Measurements from ENCODE around the gene AGPAT3. TPM values are rescaled to one million over a fixed set of nuclear protein-coding genes. Genes with fewer than 3 reads are reported as not detected.

The AGPAT3 gene
- total and polyA plus RNA-seq, 10 of the 15 experiments (the other 5 are each of a cell fraction or from before 2014, with no cell fraction given) = 1.2 to 110 (median 30.8) TPM

GRCh38 chr21:44035244-44035643 is 170.2 kb downstream of the AGPAT3 start:
- no TSS peak for BruUV-seq (replicated peaks)
- RAD21 ChIA-PET (ENCODE audit: unreplicated experiment) = no interaction called here
- DNase-seq (ENCODE audit: low read depth, low spot score) = no peak

More at GRCh38 chr21:44035244-44035643, 170.2 kb downstream of the AGPAT3 start:
- no peak overlapping the region for H3K9ac ChIP-seq (ENCODE audit: control insufficient read depth, insufficient read depth, low read length)
- no peaks in the 10 kb centered on the region for H3K9me3 ChIP-seq (replicated peaks; ENCODE audit: control insufficient read depth, insufficient read depth, low read length)
- in situ Hi-C loops (cut with MboI) = no loop called here
- H3K4me2 ChIP-seq (ENCODE audit: control insufficient read depth, insufficient read depth) = no peak overlapping the region
- ATAC-seq (no peak), FAIRE-seq (no peak)
- CTCF ChIA-PET = interaction anchor here (1.3 to 1.4 kb wide), 2 partner anchors 9 to 15 kb away, joined by 3 to 4 read pairs; no protein-coding TSS in a partner anchor
- no peaks in the 10 kb centered on the region for H3K4me1 ChIP-seq (ENCODE audit: control insufficient read depth, insufficient read depth, low read length)
- WGBS (ENCODE audit: insufficient coverage, insufficient replicate concordance, low lambda C conversion rate, missing lambda C conversion rate) = 97% methylated on average over 4 of the region's 4 CpGs
- SMC1A ChIA-PET (ENCODE audit: uncharacterized antibody, unreplicated experiment) = interaction anchor here (1.5 kb wide), 1 partner anchor 18 kb away, joined by 6 read pairs; no protein-coding TSS in a partner anchor
- H3K27ac ChIP-seq (ENCODE audit: control insufficient read depth, insufficient read depth) = no peak overlapping the region
- POLR2A ChIA-PET = no interaction called here
- intact Hi-C loops (cut with micrococcal nuclease; ENCODE audit: unreplicated experiment) = no loop called here
- H3K79me2 ChIP-seq (ENCODE audit: control insufficient read depth, insufficient read depth, low read length) = peaks cover 11% of the 10 kb centered on the region
- H2AFZ ChIP-seq (ENCODE audit: control insufficient read depth, low read depth, low read length) = no peak overlapping the region
- no peaks in the 10 kb centered on the region for H3K27me3 ChIP-seq (replicated peaks in 1 of 2; ENCODE audit: control insufficient read depth in 2 of 2, insufficient read depth in 2 of 2, low read length in 1 of 2)
- H4K20me1 ChIP-seq (ENCODE audit: control insufficient read depth, insufficient read depth) = no peaks in the 10 kb centered on the region
- peaks cover 26 to 28% of the 10 kb centered on the region in 2 experiments for H3K36me3 ChIP-seq (ENCODE audit: control insufficient read depth in 2 of 2, insufficient read depth in 2 of 2, low read length in 1 of 2)
- H3K4me3 ChIP-seq = no peak overlapping the region
- TF ChIP-seq BCL11A (IDR thresholded peaks at IDR 0.05; ENCODE audit: low read depth, low read length) = no peak
- TF ChIP-seq, protein P1, sequence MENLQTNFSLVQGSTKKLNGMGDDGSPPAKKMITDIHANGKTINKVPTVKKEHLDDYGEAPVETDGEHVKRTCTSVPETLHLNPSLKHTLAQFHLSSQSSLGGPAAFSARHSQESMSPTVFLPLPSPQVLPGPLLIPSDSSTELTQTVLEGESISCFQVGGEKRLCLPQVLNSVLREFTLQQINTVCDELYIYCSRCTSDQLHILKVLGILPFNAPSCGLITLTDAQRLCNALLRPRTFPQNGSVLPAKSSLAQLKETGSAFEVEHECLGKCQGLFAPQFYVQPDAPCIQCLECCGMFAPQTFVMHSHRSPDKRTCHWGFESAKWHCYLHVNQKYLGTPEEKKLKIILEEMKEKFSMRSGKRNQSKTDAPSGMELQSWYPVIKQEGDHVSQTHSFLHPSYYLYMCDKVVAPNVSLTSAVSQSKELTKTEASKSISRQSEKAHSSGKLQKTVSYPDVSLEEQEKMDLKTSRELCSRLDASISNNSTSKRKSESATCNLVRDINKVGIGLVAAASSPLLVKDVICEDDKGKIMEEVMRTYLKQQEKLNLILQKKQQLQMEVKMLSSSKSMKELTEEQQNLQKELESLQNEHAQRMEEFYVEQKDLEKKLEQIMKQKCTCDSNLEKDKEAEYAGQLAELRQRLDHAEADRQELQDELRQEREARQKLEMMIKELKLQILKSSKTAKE (IDR thresholded peaks at IDR 0.05; ENCODE audit: low read depth, poor library complexity, severe bottlenecking) = no peak
- TF ChIP-seq STAT3 (IDR thresholded peaks at IDR 0.05; ENCODE audit: low read depth, low read length) = no peak
- no peak for TF ChIP-seq MTA3 (IDR thresholded peaks at IDR 0.05; ENCODE audit: borderline replicate concordance, low read length)
- no peak for TF ChIP-seq TCF7 (IDR thresholded peaks at IDR 0.05; ENCODE audit: borderline replicate concordance)
- TF ChIP-seq, protein P2, sequence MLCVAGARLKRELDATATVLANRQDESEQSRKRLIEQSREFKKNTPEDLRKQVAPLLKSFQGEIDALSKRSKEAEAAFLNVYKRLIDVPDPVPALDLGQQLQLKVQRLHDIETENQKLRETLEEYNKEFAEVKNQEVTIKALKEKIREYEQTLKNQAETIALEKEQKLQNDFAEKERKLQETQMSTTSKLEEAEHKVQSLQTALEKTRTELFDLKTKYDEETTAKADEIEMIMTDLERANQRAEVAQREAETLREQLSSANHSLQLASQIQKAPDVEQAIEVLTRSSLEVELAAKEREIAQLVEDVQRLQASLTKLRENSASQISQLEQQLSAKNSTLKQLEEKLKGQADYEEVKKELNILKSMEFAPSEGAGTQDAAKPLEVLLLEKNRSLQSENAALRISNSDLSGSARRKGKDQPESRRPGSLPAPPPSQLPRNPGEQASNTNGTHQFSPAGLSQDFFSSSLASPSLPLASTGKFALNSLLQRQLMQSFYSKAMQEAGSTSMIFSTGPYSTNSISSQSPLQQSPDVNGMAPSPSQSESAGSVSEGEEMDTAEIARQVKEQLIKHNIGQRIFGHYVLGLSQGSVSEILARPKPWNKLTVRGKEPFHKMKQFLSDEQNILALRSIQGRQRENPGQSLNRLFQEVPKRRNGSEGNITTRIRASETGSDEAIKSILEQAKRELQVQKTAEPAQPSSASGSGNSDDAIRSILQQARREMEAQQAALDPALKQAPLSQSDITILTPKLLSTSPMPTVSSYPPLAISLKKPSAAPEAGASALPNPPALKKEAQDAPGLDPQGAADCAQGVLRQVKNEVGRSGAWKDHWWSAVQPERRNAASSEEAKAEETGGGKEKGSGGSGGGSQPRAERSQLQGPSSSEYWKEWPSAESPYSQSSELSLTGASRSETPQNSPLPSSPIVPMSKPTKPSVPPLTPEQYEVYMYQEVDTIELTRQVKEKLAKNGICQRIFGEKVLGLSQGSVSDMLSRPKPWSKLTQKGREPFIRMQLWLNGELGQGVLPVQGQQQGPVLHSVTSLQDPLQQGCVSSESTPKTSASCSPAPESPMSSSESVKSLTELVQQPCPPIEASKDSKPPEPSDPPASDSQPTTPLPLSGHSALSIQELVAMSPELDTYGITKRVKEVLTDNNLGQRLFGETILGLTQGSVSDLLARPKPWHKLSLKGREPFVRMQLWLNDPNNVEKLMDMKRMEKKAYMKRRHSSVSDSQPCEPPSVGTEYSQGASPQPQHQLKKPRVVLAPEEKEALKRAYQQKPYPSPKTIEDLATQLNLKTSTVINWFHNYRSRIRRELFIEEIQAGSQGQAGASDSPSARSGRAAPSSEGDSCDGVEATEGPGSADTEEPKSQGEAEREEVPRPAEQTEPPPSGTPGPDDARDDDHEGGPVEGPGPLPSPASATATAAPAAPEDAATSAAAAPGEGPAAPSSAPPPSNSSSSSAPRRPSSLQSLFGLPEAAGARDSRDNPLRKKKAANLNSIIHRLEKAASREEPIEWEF (IDR thresholded peaks at IDR 0.05; ENCODE audit: insufficient replicate concordance, low read depth, low read length) = no peak
- TF ChIP-seq TCF12 (IDR thresholded peaks at IDR 0.05; ENCODE audit: low read depth, low read length) = no peak
- TF ChIP-seq HDGF (IDR thresholded peaks at IDR 0.05) = no peak
- no peak for TF ChIP-seq E2F8 (IDR thresholded peaks at IDR 0.05; ENCODE audit: low read depth, partially characterized antibody)
- no peak for TF ChIP-seq ZNF622 (IDR thresholded peaks at IDR 0.05)
- no peak for TF ChIP-seq MXI1 (IDR thresholded peaks at IDR 0.05; ENCODE audit: low read depth, low read length)
